ENCODE data around the gene SKIL. TPM values are rescaled to one million over a fixed set of nuclear protein-coding genes. Genes with fewer than 3 reads are reported as not detected.

Gene SKIL
- total and polyA plus RNA-seq, 2 experiments from 2014 or later, result 141 to 358 TPM

DNA sequence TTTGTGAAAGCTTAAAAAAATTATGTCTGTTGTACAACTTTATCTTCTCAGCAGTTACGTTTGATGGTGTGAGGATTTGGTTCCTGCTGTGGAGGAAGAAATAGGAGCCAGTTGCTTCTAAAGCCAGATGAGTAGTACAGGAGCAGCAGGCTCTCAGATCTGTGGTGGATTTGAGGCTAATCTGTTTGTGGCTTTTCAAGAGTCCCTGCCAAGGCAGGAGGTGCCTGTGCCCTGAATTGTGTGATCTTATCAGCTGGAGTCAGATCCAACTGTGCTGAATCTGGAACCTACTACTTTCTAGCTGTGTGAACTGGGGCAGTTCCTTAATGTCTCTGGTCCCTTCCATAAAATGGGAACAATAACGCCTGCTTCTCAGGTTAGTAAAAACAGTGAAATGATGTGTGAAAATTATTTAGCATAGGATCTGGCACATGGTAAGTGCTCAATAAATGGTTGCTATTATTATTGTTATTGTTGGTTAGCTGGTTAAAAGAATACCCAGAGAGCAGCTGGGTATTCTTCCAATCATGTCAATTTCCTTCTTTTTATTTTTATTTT is 68.8 kb downstream of the SKIL start:
- no peak overlapping the region for H3K27ac Mint-ChIP-seq
- no peaks in the 10 kb centered on the region for H3K9me2 ChIP-seq (ENCODE audit: insufficient read depth)
- no peaks in the 10 kb centered on the region for H3K79me2 ChIP-seq (replicated peaks; ENCODE audit: insufficient read depth)
- no peaks in the 10 kb centered on the region; the same call in 1 of the 2 replicates for H3K4me1 ChIP-seq (ENCODE audit: insufficient read depth)
- TF ChIP-seq, protein P1, sequence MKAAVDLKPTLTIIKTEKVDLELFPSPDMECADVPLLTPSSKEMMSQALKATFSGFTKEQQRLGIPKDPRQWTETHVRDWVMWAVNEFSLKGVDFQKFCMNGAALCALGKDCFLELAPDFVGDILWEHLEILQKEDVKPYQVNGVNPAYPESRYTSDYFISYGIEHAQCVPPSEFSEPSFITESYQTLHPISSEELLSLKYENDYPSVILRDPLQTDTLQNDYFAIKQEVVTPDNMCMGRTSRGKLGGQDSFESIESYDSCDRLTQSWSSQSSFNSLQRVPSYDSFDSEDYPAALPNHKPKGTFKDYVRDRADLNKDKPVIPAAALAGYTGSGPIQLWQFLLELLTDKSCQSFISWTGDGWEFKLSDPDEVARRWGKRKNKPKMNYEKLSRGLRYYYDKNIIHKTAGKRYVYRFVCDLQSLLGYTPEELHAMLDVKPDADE (IDR thresholded peaks at IDR 0.05), result no peak
- TF ChIP-seq, protein P2, sequence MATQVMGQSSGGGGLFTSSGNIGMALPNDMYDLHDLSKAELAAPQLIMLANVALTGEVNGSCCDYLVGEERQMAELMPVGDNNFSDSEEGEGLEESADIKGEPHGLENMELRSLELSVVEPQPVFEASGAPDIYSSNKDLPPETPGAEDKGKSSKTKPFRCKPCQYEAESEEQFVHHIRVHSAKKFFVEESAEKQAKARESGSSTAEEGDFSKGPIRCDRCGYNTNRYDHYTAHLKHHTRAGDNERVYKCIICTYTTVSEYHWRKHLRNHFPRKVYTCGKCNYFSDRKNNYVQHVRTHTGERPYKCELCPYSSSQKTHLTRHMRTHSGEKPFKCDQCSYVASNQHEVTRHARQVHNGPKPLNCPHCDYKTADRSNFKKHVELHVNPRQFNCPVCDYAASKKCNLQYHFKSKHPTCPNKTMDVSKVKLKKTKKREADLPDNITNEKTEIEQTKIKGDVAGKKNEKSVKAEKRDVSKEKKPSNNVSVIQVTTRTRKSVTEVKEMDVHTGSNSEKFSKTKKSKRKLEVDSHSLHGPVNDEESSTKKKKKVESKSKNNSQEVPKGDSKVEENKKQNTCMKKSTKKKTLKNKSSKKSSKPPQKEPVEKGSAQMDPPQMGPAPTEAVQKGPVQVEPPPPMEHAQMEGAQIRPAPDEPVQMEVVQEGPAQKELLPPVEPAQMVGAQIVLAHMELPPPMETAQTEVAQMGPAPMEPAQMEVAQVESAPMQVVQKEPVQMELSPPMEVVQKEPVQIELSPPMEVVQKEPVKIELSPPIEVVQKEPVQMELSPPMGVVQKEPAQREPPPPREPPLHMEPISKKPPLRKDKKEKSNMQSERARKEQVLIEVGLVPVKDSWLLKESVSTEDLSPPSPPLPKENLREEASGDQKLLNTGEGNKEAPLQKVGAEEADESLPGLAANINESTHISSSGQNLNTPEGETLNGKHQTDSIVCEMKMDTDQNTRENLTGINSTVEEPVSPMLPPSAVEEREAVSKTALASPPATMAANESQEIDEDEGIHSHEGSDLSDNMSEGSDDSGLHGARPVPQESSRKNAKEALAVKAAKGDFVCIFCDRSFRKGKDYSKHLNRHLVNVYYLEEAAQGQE (IDR thresholded peaks at IDR 0.05; ENCODE audit: unreplicated experiment), result no peak
- no peaks in the 10 kb centered on the region for H3F3A ChIP-seq (replicated peaks; ENCODE audit: low read depth)
- no peak overlapping the region for H3K4me2 ChIP-seq
- no peaks in the 10 kb centered on the region for H4K20me1 ChIP-seq (replicated peaks; ENCODE audit: insufficient read depth)
- no peak overlapping the region for H3K4me3 ChIP-seq
- H3K4me3 Mint-ChIP-seq, result no peak overlapping the region
- no peak for DNase-seq (ENCODE audit: low spot score)
- no peaks in the 10 kb centered on the region for H3K36me3 ChIP-seq (ENCODE audit: insufficient read depth)
- peaks cover 21% of the 10 kb centered on the region for H3K4me1 Mint-ChIP-seq
- peaks cover 1% of the 10 kb centered on the region for H3K27me3 Mint-ChIP-seq (ENCODE audit: insufficient read depth, low read depth, poor library complexity)
- no peak overlapping the region; the same call in 1 of the 2 replicates for H2AFZ ChIP-seq
- 0 out of 3 replicates have a peak, but pooled peaks cover 3% of the 10 kb centered on the region for H3K36me3 Mint-ChIP-seq (ENCODE audit: low read depth)
- no peak; the same call in 1 of the 3 replicates for ATAC-seq
- no peak overlapping the region for H3K27ac ChIP-seq (ENCODE audit: low read depth)
- peaks cover 6% of the 10 kb centered on the region for H3K27me3 ChIP-seq (ENCODE audit: insufficient read depth)
- H3K9me3 Mint-ChIP-seq, result no peaks in the 10 kb centered on the region

DNA sequence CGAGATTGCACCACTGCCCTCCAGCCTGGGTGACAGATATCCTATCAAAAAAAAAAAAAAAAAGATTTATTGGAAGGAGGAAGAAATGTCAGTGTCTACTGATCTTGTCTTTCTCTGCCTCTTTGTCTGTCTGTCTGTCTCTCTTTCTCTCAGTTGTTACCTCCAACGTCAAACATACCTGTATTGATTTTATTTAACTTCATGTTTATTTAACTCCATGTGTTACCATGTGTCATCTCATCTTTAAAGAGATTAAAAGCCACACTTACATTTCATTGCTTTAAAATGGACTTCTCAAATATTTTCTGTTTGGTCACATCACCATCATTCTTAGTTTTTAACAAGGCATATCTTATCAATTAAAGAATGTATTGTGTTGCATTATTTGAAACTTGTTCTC is 70.6 kb downstream of the SKIL start:
- no peak overlapping the region for H3K4me3 ChIP-seq
- ATAC-seq (no peak), DNase-seq (ENCODE audit: low spot score) (no peak)
- H2AFZ ChIP-seq, result no peak overlapping the region
- Mint-ChIP-seq H3K36me3 (ENCODE audit: low read depth) (0 out of 3 replicates have a peak, but pooled peaks cover 3% of the 10 kb centered on the region), H3K27me3 (ENCODE audit: insufficient read depth, low read depth, poor library complexity) (no peaks in the 10 kb centered on the region), H3K9me3 (no peaks in the 10 kb centered on the region), H3K4me3 (no peak overlapping the region), H3K27ac (no peak overlapping the region), H3K4me1 (peaks cover 18% of the 10 kb centered on the region)
- no peak overlapping the region for H3K4me2 ChIP-seq
- H3K27me3 ChIP-seq (ENCODE audit: insufficient read depth), result no peaks in the 10 kb centered on the region
- no peaks in the 10 kb centered on the region for H3F3A ChIP-seq (replicated peaks; ENCODE audit: low read depth)
- no peak overlapping the region for H3K27ac ChIP-seq (ENCODE audit: low read depth)
- no peaks in the 10 kb centered on the region for H3K4me1 ChIP-seq (ENCODE audit: insufficient read depth)
- no peaks in the 10 kb centered on the region for H3K36me3 ChIP-seq (ENCODE audit: insufficient read depth)
- H3K79me2 ChIP-seq (replicated peaks; ENCODE audit: insufficient read depth), result no peaks in the 10 kb centered on the region
- H4K20me1 ChIP-seq (replicated peaks; ENCODE audit: insufficient read depth), result no peaks in the 10 kb centered on the region
- 0 out of 2 replicates have a peak, but pooled peaks cover 3% of the 10 kb centered on the region for H3K9me2 ChIP-seq (ENCODE audit: insufficient read depth)
- TF ChIP-seq EZH2 (IDR thresholded peaks at IDR 0.05; ENCODE audit: low read depth, unreplicated experiment) (no peak), POLR2AphosphoS5 (IDR thresholded peaks at IDR 0.05; ENCODE audit: low read depth) (no peak), ZNF114 (CRISPR knock-in tag; IDR thresholded peaks at IDR 0.05) (no peak), STAT1 (IDR thresholded peaks at IDR 0.05; ENCODE audit: unreplicated experiment) (no peak), NANOG (IDR thresholded peaks at IDR 0.05; ENCODE audit: borderline replicate concordance) (no peak)
- TF ChIP-seq, protein P2 (IDR thresholded peaks at IDR 0.05; ENCODE audit: unreplicated experiment), result no peak
- TF ChIP-seq, protein P3, sequence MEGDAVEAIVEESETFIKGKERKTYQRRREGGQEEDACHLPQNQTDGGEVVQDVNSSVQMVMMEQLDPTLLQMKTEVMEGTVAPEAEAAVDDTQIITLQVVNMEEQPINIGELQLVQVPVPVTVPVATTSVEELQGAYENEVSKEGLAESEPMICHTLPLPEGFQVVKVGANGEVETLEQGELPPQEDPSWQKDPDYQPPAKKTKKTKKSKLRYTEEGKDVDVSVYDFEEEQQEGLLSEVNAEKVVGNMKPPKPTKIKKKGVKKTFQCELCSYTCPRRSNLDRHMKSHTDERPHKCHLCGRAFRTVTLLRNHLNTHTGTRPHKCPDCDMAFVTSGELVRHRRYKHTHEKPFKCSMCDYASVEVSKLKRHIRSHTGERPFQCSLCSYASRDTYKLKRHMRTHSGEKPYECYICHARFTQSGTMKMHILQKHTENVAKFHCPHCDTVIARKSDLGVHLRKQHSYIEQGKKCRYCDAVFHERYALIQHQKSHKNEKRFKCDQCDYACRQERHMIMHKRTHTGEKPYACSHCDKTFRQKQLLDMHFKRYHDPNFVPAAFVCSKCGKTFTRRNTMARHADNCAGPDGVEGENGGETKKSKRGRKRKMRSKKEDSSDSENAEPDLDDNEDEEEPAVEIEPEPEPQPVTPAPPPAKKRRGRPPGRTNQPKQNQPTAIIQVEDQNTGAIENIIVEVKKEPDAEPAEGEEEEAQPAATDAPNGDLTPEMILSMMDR (conservative IDR thresholded peaks at IDR 0.05; ENCODE audit: low read depth in 2 of 2), result no peak

Measured in GM23338 (cell line).